ENCODE results near the gene MCUB.
"Not testable (repeated sequence)": the region's sequence is repeated elsewhere in the genome, so short reads cannot be mapped to it uniquely, and the experiment has no call there.

MCUB gene

GRCh38 chr4:109631532-109632108, 71.6 kb downstream of the MCUB start:
- no peak for DNase-seq

GRCh38 chr4:109640644-109641043, 80.6 kb downstream of the MCUB start:
- DNase-seq: no peak

DNA sequence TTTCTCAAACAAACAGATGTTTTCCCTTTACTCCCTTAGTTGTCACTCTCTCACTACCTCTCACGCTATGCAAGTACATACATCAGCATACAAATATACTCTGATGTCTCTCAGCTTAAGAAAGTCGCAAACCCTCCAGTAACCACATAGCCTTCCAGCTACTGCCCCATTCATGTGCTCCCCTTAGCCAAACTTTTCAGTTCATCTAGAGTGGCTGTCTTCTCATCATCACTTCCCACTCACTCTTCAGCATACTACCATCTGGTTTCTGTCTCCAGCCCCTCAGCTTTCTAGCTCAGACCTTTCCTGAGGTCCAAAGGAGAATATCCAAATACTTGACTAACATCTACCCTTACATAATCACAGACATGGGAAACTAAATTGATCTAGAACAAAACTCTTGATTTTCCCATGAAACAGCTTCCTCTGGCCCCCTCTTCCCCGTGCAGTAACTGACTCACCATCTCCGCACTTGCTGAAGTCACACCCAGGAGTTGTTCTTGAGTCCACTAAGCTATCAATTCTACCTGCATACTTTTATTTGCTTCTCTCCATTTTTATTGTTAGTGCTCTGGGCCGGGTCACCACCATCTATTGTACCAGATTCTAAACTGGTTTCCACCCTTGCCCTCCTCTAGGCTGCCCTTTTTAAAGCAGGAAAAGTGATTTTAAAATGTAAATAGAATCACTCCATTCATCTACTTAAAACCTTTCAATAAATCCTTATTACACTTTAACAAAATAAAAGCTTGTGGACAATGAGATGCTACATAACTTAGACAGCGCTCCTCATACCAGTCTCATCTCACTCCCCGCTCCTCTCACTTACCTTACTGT, 86.0 kb downstream of the MCUB start:
- DNase-seq: no peak

DNA sequence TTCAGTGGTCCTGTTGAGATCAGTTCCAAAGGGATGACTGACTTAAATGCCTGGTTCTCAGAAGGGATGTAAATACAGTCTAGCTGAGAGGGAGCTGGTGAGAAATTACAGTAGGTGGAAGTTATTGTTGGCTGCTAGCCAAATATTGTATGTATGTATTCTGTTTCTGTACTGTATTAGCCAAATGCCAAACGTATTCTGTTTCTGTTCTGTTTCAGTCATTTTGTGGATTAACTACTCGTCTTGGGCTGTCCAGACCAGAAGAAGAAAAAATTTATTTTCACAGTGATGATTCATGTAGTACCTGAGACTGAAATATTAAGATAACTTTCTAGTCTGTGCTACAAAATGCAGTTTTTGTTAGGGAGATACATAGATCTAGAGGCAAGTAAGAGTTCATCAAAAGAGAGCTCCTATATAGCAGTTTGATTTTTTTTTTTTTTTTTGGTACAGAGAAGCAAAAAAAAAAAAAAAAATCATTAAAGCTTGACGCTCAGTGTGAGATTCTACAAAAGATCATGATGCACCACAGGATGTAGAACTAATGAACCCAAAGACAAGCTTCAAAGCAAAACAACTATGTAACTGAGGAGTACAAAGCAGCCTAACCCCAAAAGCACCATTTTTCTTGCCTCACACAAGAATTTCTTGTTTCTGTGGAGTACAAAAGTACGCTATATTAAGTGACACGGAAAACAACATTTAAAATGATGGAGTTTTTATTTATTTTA, 88.4 kb downstream of the MCUB start:
- DNase-seq: no peak

- no peak for DNase-seq
Observed at GRCh38 chr4:109648997-109649575, 89.0 kb downstream of the MCUB start.

DNA sequence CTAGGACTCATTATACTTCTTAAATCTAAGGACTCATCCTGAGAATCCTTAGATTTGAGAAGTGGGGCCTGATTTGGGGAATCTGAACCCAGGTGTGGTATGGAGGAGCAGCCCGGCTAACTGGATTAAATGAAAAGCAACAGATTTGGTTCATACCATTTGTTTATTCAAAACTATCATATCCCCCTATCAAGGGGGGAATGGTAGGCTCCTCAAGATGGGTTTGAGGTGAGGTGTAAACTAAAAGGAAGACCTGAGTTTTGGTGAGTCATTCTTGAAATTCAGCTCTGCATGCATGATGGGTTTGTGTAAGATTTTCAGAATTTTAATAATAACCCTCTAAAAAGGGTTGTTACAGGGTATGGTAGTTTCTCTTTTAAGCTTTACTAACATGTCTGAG, 89.8 kb downstream of the MCUB start:
- no peak for DNase-seq

- no peak for DNase-seq
Observed at GRCh38 chr4:109655396-109655795, 95.3 kb downstream of the MCUB start.

DNA sequence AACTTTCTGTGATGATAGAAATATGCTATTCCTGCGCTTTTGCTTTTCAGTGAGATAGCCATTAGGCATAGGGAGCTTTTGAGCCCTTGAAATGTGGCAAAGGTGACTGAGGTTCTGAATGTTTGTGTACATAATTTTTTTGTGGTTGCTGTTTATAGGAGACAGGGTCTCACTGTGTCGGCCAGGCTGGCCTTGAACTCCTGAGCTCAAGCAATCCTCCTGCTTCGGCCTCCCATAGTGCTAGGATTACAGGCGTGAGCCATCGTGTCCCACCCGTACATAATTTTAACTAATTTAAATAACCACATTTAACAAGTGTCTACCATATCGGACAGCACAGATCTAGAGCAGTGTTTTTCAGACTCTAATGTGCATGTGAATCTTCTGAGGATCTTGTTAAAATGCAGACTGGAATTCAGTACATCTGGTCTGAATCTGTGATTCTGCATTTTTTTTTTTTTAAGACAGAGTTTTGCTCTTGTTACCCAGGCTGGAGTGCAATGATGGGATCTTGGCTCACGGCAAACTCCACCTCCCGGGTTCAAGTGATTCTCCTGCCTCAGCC, 97.9 kb downstream of the MCUB start:
- DNase-seq: no peak

DNA sequence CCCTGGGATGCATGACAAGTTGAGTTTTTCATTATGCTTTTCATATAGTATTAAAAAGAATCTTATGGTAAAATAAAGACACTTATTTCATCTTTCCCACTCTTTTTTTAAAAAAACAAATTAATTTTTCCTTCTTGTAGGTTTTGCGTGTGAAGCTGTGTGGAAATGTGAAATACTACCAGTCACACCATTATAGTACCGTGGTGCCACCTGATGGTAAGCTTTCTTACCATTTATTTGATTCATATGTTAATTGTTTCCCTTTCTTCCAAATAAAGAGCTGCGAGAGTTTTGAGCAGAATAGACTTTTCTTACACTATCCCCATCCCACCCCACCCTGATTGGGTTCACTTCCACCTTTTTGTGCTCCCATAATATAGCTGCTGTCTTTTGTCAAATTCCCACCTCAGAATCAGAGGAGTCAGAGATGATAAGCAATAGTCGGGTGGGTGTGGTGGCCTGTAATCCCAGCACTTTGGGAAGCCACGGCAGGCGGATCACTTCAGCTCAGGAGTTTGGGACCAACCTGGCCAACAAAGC, 98.9 kb downstream of the MCUB start:
- DNase-seq: no peak

- DNase-seq: no peak
Observed at GRCh38 chr4:109662116-109662515, 102.1 kb downstream of the MCUB start.

DNA sequence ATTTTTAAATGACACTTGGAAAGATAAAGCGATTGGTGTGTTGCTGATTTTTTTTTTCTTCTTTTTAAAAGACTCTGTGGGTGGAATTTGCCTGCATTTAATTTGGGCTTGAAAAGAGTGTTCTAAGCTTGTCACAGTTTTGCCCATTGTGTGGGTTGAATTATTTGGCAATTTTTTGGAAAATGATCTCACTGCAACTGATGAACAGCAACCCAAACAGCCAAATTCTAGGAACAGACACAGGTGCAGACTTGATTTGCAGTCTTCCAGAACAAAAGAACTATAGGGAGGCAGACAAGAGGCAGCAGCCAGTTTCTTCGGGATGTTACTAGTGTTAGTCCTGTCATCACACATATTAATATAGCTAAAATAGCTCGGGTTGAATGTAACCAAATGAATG, 102.7 kb downstream of the MCUB start:
- no peak for DNase-seq

DNA sequence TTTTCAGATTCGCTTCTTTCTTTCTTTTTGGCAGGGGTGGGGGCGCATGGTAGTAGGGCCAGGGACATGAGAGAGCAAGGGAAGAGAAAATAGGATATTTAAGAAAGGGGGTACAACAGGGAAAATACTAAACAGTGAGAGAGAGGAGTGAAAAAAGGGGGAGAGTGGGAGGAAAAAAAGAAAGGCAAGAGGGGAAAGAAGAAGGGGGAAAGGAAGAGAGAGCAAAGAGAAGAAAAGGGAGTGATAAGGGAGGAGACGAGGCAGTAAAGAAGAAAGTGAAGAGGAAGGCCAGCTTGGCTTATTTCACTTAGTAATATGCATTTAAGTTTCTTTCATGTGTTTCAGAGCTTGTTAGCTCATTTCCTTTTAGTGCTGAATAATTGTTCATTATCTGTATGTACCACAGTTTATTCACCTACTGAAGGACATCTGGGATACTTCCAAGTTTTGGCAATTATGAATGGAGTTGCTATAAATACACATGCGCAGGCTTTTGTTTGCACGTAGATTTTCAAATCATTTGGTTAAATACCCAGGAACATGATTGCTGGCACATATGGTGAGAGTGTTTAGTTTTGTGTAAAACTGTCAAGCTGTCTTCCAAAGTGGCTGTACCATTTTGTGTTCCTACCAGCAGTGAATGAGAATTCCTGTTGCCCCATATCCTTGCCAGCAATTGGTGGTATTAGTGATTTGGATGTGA, 105.9 kb downstream of the MCUB start:
- DNase-seq: no peak

- no peak for DNase-seq
Observed at GRCh38 chr4:109671350-109671749, 111.3 kb downstream of the MCUB start.

DNA sequence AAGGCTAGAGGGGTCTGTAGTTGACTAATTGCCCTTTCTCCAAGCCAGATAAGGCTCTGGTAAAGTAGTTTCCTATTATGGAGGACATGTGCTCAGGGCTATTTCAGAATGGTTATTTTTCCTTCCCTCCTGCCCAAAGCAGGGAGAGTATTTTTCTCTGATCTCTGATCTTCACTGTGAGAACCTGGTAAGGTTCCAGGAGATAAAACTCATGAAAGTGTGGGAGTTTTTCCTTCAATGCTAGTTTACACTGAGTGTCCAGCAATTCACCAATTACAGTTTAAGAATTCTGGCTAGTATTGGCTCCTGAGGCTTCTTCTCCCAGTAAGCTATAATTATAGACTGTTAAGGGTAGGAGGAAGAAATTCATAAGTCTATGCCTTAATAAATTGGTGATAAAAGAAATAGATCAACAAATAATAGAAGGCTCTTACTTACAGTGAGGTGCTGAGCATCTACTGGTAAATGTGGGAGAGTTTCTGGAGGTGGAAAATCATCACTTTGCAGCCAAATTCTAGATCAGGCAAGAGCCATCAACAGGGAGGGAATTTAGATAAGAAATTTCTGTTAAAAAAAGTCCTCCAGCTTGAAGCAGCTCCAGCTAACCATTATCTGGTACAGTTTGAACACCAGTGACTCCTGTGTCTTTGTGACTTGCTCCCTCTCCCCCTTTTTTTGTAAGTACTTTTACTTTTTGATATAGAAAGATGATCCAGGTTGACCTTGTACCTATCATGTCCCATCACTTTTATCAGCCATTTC, 112.3 kb downstream of the MCUB start:
- DNase-seq: no peak

- DNase-seq: no peak
Observed at GRCh38 chr4:109673303-109673702, 113.3 kb downstream of the MCUB start.

DNA sequence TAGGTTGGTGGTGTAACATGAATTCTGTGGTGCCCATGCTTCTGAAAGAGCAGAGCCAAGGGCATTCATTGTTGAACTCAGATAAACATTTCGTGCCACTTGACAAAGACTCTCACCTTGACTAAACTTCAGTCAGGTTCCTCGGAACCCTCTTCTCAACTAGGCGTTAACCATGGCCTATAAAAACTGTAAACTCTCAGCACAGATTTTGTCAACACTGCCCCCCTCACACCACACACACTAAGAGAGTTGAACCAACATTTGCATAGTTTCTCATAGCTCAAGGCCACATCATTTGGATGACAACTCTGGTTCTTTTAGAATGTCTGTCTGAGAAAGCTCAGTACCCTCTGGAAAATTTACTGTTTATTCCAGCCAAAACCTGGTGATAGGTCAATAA, 115.1 kb downstream of the MCUB start:
- DNase-seq: no peak

- no peak for DNase-seq
Observed at GRCh38 chr4:109675843-109676242, 115.8 kb downstream of the MCUB start.

DNA sequence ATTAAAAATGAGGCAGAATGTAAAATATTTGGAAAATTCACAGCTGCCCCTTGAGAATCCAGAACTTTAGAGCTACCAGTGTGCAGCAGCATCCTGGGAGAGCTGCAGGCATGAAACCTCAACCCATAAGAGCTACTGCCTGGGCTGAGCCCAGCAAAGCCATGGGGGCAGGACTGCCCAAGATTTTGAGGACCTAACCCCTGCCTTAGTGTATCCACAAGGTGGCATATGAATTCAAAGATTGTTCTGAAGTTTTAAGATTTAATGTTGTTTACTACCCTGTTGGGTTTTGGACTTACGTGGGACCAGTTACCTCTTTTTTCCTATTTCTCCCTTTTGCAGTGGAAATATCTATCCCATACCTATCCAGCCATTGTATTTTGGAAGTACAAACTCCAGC, 116.8 kb downstream of the MCUB start:
- no peak for DNase-seq

GRCh38 chr4:109678472-109678871, 118.4 kb downstream of the MCUB start:
- not testable (repeated sequence) for DNase-seq

DNA sequence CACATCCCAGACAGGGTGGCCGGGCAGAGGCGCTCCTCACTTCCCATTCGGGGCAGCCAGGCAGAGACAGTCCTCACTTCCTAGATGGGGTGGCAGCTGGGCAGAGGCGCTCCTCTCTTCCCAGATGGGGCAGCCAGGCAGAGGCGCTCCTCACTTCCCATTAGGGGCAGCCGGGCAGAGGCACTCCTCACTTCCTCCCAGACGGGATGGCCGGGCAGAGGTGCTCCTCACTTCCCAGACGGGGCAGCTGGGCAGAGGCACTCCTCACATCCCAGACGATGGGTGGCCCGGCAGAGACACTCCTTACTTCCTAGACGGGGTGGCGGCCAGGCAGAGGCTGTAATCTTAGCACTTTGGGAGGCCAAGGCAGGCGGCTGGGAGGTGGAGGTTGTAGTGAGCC, 118.9 kb downstream of the MCUB start:
- DNase-seq: not testable (repeated sequence)

- no peak for DNase-seq
Observed at GRCh38 chr4:109682875-109683274, 122.8 kb downstream of the MCUB start.

Data from NCI-H510A (cell line).